Measurements from ENCODE around the gene OMP.

Gene OMP

GRCh38 chr11:77103319-77103718 lies 679 bp downstream of the OMP start:
- Histone ChIP-seq H3K36me3 (ENCODE audit: control insufficient read depth in 1 of 2, insufficient read depth in 2 of 2, low read length in 2 of 2) (peaks cover 11 to 33% of the 10 kb centered on the region in 2 donors), H3K27ac (ENCODE audit: low read depth, low read length) (no peak overlapping the region), H3K4me1 (ENCODE audit: control insufficient read depth in 1 of 2, insufficient read depth in 2 of 2, low read length in 2 of 2) (peaks cover 37 to 38% of the 10 kb centered on the region in 2 donors), H3K9ac (ENCODE audit: low read depth in 1 of 2, low read length in 2 of 2) (no peak overlapping the region), H3K9me3 (ENCODE audit: control insufficient read depth in 1 of 2, low read length in 2 of 2) (no peaks in the 10 kb centered on the region), H3K4me3 (ENCODE audit: low read depth in 1 of 2, low read length in 2 of 2) (no peak overlapping the region), H3K27me3 (ENCODE audit: control insufficient read depth in 1 of 2, insufficient read depth in 2 of 2, low read length in 2 of 2) (no peaks in the 10 kb centered on the region)

GRCh38 chr11:77104727-77105126 lies 2.1 kb downstream of the OMP start:
- Histone ChIP-seq H3K4me3 (ENCODE audit: low read depth in 1 of 2, low read length in 2 of 2) (no peak overlapping the region), H3K4me1 (ENCODE audit: control insufficient read depth in 1 of 2, insufficient read depth in 2 of 2, low read length in 2 of 2) (peaks cover 38 to 41% of the 10 kb centered on the region in 2 donors), H3K9ac (ENCODE audit: low read depth in 1 of 2, low read length in 2 of 2) (no peak overlapping the region), H3K36me3 (ENCODE audit: control insufficient read depth in 1 of 2, insufficient read depth in 2 of 2, low read length in 2 of 2) (peaks cover 11 to 33% of the 10 kb centered on the region in 2 donors), H3K27me3 (ENCODE audit: control insufficient read depth in 1 of 2, insufficient read depth in 2 of 2, low read length in 2 of 2) (no peaks in the 10 kb centered on the region), H3K9me3 (ENCODE audit: control insufficient read depth in 1 of 2, low read length in 2 of 2) (no peaks in the 10 kb centered on the region), H3K27ac (ENCODE audit: low read depth, low read length) (no peak overlapping the region)

- Histone ChIP-seq H3K4me1 (ENCODE audit: control insufficient read depth in 1 of 2, insufficient read depth in 2 of 2, low read length in 2 of 2) (peaks cover 43 to 53% of the 10 kb centered on the region in 2 donors), H3K4me3 (ENCODE audit: low read depth in 1 of 2, low read length in 2 of 2) (peak overlapping the region in 1 of 2 donors; percentile 0), H3K27ac (ENCODE audit: low read depth, low read length) (no peak overlapping the region), H3K27me3 (ENCODE audit: control insufficient read depth in 1 of 2, insufficient read depth in 2 of 2, low read length in 2 of 2) (no peaks in the 10 kb centered on the region), H3K9me3 (ENCODE audit: control insufficient read depth in 1 of 2, low read length in 2 of 2) (no peaks in the 10 kb centered on the region), H3K9ac (ENCODE audit: low read depth in 1 of 2, low read length in 2 of 2) (no peak overlapping the region), H3K36me3 (ENCODE audit: control insufficient read depth in 1 of 2, insufficient read depth in 2 of 2, low read length in 2 of 2) (peaks cover 8 to 25% of the 10 kb centered on the region in 2 donors)
Observed at GRCh38 chr11:77106321-77106720, 3.7 kb downstream of the OMP start.

DNA sequence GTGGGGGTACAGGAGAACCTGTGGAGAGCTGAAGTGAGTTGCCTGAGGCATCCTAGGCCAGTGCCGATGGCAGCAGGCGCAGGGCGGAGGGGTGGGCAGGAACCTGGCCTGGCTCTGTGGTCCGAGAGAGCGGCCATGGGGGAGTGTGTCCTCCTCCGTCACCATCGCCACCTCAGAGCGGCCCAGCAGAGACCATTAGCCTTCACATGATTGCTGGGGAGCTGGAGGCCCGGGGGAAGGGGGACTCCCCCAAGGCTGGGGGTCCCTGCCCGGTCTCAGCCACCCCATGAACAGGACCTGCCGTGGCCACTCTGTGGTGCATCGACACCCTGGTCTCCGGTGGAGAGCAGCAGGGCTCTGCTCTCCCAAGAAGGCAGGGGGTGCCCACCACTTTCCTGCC lies 4.1 kb downstream of the OMP start:
- Histone ChIP-seq H3K4me3 (ENCODE audit: low read depth in 1 of 2, low read length in 2 of 2) (no peak overlapping the region), H3K9me3 (ENCODE audit: control insufficient read depth in 1 of 2, low read length in 2 of 2) (no peaks in the 10 kb centered on the region), H3K27ac (ENCODE audit: low read depth, low read length) (no peak overlapping the region), H3K27me3 (ENCODE audit: control insufficient read depth in 1 of 2, insufficient read depth in 2 of 2, low read length in 2 of 2) (no peaks in the 10 kb centered on the region), H3K36me3 (ENCODE audit: control insufficient read depth in 1 of 2, insufficient read depth in 2 of 2, low read length in 2 of 2) (peaks cover 8 to 23% of the 10 kb centered on the region in 2 donors), H3K4me1 (ENCODE audit: control insufficient read depth in 1 of 2, insufficient read depth in 2 of 2, low read length in 2 of 2) (peaks cover 43 to 53% of the 10 kb centered on the region in 2 donors), H3K9ac (ENCODE audit: low read depth in 1 of 2, low read length in 2 of 2) (no peak overlapping the region)

GRCh38 chr11:77107950-77108349 lies 5.3 kb downstream of the OMP start:
- H3K4me1 ChIP-seq (ENCODE audit: control insufficient read depth in 1 of 2, insufficient read depth in 2 of 2, low read length in 2 of 2) = peaks cover 48 to 64% of the 10 kb centered on the region in 2 donors
- no peak overlapping the region for H3K27ac ChIP-seq (ENCODE audit: low read depth, low read length)
- H3K9ac ChIP-seq (ENCODE audit: low read depth in 1 of 2, low read length in 2 of 2) = no peak overlapping the region
- no peaks in the 10 kb centered on the region for H3K9me3 ChIP-seq (ENCODE audit: control insufficient read depth in 1 of 2, low read length in 2 of 2)
- H3K27me3 ChIP-seq (ENCODE audit: control insufficient read depth in 1 of 2, insufficient read depth in 2 of 2, low read length in 2 of 2) = no peaks in the 10 kb centered on the region
- peak overlapping the region in 1 of 2 donors; percentile 22 for H3K4me3 ChIP-seq (ENCODE audit: low read depth in 1 of 2, low read length in 2 of 2)
- H3K36me3 ChIP-seq (ENCODE audit: control insufficient read depth in 1 of 2, insufficient read depth in 2 of 2, low read length in 2 of 2) = peaks cover under 1 to 29% of the 10 kb centered on the region in 2 donors

GRCh38 chr11:77108436-77108835 lies 5.8 kb downstream of the OMP start:
- peaks cover 53 to 67% of the 10 kb centered on the region in 2 donors for H3K4me1 ChIP-seq (ENCODE audit: control insufficient read depth in 1 of 2, insufficient read depth in 2 of 2, low read length in 2 of 2)
- H3K4me3 ChIP-seq (ENCODE audit: low read depth in 1 of 2, low read length in 2 of 2) = peak overlapping the region in 1 of 2 donors; percentile 22
- H3K36me3 ChIP-seq (ENCODE audit: control insufficient read depth in 1 of 2, insufficient read depth in 2 of 2, low read length in 2 of 2) = peaks cover 0 to 24% of the 10 kb centered on the region in 2 donors
- H3K27me3 ChIP-seq (ENCODE audit: control insufficient read depth in 1 of 2, insufficient read depth in 2 of 2, low read length in 2 of 2) = no peaks in the 10 kb centered on the region
- no peaks in the 10 kb centered on the region for H3K9me3 ChIP-seq (ENCODE audit: control insufficient read depth in 1 of 2, low read length in 2 of 2)
- H3K9ac ChIP-seq (ENCODE audit: low read depth in 1 of 2, low read length in 2 of 2) = no peak overlapping the region
- no peak overlapping the region for H3K27ac ChIP-seq (ENCODE audit: low read depth, low read length)

- Histone ChIP-seq H3K4me1 (ENCODE audit: control insufficient read depth in 1 of 2, insufficient read depth in 2 of 2, low read length in 2 of 2) (peaks cover 53 to 67% of the 10 kb centered on the region in 2 donors), H3K27me3 (ENCODE audit: control insufficient read depth in 1 of 2, insufficient read depth in 2 of 2, low read length in 2 of 2) (no peaks in the 10 kb centered on the region), H3K36me3 (ENCODE audit: control insufficient read depth in 1 of 2, insufficient read depth in 2 of 2, low read length in 2 of 2) (peaks cover 7 to 24% of the 10 kb centered on the region in 2 donors), H3K9me3 (ENCODE audit: control insufficient read depth in 1 of 2, low read length in 2 of 2) (no peaks in the 10 kb centered on the region), H3K9ac (ENCODE audit: low read depth in 1 of 2, low read length in 2 of 2) (no peak overlapping the region), H3K4me3 (ENCODE audit: low read depth in 1 of 2, low read length in 2 of 2) (no peak overlapping the region), H3K27ac (ENCODE audit: low read depth, low read length) (no peak overlapping the region)
Observed at GRCh38 chr11:77109236-77110019, 6.8 kb downstream of the OMP start.

- no peak overlapping the region for H3K27ac ChIP-seq (ENCODE audit: low read depth, low read length)
- H3K36me3 ChIP-seq (ENCODE audit: control insufficient read depth in 1 of 2, insufficient read depth in 2 of 2, low read length in 2 of 2) = peaks cover 14 to 31% of the 10 kb centered on the region in 2 donors
- no peaks in the 10 kb centered on the region for H3K9me3 ChIP-seq (ENCODE audit: control insufficient read depth in 1 of 2, low read length in 2 of 2)
- H3K9ac ChIP-seq (ENCODE audit: low read depth in 1 of 2, low read length in 2 of 2) = no peak overlapping the region
- H3K4me1 ChIP-seq (ENCODE audit: control insufficient read depth in 1 of 2, insufficient read depth in 2 of 2, low read length in 2 of 2) = peaks cover 40 to 53% of the 10 kb centered on the region in 2 donors
- H3K4me3 ChIP-seq (ENCODE audit: low read depth in 1 of 2, low read length in 2 of 2) = no peak overlapping the region
- H3K27me3 ChIP-seq (ENCODE audit: control insufficient read depth in 1 of 2, insufficient read depth in 2 of 2, low read length in 2 of 2) = no peaks in the 10 kb centered on the region
Observed at GRCh38 chr11:77110836-77111235, 8.2 kb downstream of the OMP start.

GRCh38 chr11:77111277-77111676 lies 8.6 kb downstream of the OMP start:
- no peaks in the 10 kb centered on the region for H3K9me3 ChIP-seq (ENCODE audit: control insufficient read depth in 1 of 2, low read length in 2 of 2)
- no peaks in the 10 kb centered on the region for H3K27me3 ChIP-seq (ENCODE audit: control insufficient read depth in 1 of 2, insufficient read depth in 2 of 2, low read length in 2 of 2)
- no peak overlapping the region for H3K9ac ChIP-seq (ENCODE audit: low read depth in 1 of 2, low read length in 2 of 2)
- no peak overlapping the region for H3K27ac ChIP-seq (ENCODE audit: low read depth, low read length)
- peaks cover 18 to 35% of the 10 kb centered on the region in 2 donors for H3K36me3 ChIP-seq (ENCODE audit: control insufficient read depth in 1 of 2, insufficient read depth in 2 of 2, low read length in 2 of 2)
- no peak overlapping the region for H3K4me3 ChIP-seq (ENCODE audit: low read depth in 1 of 2, low read length in 2 of 2)
- H3K4me1 ChIP-seq (ENCODE audit: control insufficient read depth in 1 of 2, insufficient read depth in 2 of 2, low read length in 2 of 2) = peaks cover 36 to 50% of the 10 kb centered on the region in 2 donors

DNA sequence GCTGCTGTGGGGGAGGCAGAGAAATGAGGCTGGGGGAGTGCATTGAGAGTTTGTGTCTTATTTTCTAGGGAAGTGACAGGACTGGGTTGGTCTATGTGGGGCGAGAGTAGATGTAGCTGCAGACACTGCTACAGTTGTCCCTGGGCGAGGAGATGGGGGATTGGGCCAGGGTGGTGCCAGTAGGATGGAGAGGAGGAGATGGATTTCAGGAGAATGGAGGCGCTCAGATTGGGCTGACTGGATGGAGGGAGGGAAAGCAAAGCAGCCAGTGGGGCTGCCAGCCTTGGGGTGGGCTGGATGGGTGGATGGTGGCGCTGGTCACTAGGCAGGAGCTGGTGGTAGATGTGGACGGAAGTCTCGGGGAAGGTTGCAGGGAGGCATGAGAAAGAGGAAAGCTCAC lies 9.3 kb downstream of the OMP start:
- Histone ChIP-seq H3K36me3 (ENCODE audit: control insufficient read depth in 1 of 2, insufficient read depth in 2 of 2, low read length in 2 of 2) (peaks cover 18 to 42% of the 10 kb centered on the region in 2 donors), H3K4me1 (ENCODE audit: control insufficient read depth in 1 of 2, insufficient read depth in 2 of 2, low read length in 2 of 2) (peaks cover 30 to 43% of the 10 kb centered on the region in 2 donors), H3K4me3 (ENCODE audit: low read depth in 1 of 2, low read length in 2 of 2) (no peak overlapping the region), H3K27me3 (ENCODE audit: control insufficient read depth in 1 of 2, insufficient read depth in 2 of 2, low read length in 2 of 2) (no peaks in the 10 kb centered on the region), H3K27ac (ENCODE audit: low read depth, low read length) (no peak overlapping the region), H3K9me3 (ENCODE audit: control insufficient read depth in 1 of 2, low read length in 2 of 2) (no peaks in the 10 kb centered on the region), H3K9ac (ENCODE audit: low read depth in 1 of 2, low read length in 2 of 2) (no peak overlapping the region)
